HG02973 (cell line): Measurements from ENCODE around the gene NTM.

Experiments used
- ATAC-seq: cut with Tn5 transposase; IDR thresholded peaks from one replicate; pipeline ENCODE4 v1.9.1; 2021; ENCODE audit warnings: moderate library complexity; ENCODE audit not compliant: unreplicated experiment

Gene NTM

DNA sequence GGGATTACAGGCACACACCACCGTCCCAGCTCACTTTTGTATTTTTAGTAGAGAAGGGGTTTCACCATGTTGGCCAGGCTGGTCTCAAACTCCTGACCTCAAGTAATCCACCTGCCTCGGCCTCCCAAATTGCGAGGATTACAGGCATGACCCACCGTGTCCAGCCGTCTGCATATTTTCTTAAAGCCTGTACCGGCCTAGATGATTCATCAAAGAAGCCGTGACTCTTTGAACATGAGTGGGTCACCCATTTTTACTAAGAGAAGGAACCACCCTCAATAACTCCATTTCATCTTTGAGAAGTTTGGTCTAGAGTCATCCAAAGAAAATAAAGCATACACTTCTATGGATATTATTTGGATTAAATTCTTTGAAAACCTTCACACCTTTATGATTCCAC is 388.3 kb downstream of the NTM start:
- ATAC-seq: no peak

DNA sequence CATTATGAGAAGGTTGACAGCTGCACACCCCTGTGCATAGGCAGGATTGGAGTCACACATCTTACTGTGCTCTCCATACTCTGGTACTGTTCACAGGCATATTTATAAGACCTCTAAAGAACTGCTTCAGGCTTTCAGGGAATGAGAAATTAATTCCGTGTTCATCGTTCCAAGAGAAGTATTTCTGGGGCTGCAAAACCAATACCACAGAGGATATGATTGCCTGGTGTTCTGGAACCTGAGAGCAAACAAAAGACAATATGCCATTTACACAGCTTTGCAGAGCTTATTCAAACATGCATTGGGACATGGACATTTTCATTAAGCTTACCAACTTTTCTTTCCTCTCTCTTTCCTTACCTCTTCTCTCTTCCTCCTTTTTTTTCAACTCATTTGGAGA is 388.7 kb downstream of the NTM start:
- ATAC-seq: no peak

DNA sequence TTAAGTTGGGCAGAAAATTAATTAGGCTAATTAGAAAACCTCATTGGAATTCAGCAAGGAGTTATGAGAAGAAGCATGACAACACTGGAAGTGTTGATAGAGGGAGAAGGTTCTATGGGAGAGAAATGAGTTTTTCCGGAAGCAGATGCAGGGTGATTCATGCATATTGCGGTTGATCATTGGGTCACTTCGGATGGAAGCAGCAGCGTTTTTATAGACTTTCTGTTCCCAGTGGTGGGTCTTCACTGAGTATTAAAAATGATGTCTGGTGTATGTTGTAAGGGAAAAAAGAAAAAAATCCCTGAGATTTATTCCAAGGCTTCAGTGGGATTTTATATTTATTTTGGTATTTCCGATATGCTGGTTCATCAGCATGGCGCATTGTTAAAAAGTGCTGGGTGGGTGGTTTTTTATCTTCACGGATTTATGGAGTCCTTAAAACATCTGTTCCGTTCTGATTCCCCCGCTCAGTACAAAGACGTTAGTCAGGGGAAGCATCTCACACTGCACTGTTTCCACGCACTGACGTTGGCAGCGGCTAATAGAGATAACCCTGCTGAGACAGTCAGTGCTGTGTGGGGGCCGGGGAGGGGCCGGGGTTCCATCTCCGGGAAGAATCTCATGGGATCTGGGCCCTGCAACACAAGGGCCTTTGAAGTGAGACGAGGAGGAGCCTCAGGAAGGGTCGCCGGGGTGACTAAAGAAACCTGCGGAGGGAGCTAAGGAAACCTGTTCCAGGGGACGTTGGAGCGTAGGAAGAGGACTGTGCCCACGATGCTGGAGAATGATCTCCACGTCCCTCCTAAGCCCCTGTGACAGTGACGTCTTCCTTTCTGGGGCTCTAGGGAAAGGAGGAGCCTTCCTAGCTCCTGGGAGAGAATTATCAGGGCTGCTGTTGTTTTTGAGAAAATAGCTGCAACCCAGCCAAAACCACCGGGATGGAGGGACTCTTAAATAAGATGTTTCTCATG is 390.0 kb downstream of the NTM start:
- ATAC-seq: no peak

DNA sequence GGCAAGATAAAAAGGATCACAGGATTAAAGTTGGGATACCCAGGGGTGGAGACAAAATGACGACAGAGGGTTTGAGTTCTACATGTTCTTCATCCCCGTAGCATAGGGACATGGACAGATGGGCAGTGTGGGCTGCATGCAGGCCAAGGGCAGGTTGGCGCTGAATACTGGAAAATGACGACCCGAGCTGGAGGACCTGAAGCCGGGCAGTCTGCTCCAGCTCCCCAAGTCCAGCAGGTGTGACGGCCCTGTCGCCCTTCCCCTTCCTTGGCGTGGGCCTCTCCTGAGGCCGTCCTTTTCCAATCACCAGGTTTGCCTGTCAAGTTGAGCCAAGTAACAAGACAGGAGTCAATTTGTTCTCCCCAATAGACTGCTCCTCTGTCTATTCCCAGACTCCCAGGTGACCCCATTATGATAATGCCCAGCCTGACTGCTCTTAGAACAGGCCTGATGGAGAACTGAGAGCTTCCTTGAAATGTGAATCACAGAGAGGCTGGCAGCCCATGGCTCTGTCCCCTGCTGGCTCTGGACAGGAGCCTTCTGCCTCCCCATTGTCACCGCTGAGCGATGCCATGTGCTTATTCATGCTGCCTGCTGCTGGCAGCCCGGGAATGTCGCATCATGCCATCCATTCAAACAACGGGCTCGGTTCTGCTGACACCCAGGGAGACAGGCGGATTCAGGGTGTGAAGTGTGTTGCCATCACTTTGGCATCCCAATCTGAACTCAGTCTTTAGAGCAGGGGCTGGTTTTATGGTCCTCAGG is 392.1 kb downstream of the NTM start:
- ATAC-seq: no peak

DNA sequence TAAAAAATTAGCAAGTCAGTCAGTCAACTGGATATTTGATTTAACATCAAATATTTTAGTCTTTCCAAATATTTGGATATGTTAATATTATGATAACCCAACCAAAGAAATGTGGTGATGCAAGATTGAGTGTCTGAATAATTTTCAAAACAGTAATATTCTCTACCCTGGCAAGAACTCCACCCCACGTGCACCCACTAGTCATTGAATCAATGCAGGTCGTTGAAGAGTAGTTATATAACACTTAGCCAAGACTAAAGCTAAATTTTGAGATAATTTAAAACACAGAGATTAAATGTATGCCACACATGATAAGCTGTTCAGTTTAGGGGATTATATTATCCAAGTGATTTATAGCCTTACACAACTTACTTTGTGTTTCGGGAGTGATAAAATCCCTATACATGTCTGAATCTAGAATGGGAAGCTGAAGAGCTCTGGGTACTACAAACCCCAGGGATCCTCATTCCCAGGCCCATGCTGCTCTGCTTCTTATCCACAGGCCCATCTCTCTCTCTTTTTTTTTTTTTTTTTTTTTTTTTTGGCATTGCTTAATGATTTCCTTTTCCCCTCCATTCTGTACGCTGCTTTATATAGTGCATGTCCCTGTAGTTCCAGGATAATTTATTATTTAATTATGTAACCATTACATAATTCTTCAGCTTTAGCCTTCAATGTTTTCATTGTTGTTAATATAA is 392.9 kb downstream of the NTM start:
- no peak for ATAC-seq

DNA sequence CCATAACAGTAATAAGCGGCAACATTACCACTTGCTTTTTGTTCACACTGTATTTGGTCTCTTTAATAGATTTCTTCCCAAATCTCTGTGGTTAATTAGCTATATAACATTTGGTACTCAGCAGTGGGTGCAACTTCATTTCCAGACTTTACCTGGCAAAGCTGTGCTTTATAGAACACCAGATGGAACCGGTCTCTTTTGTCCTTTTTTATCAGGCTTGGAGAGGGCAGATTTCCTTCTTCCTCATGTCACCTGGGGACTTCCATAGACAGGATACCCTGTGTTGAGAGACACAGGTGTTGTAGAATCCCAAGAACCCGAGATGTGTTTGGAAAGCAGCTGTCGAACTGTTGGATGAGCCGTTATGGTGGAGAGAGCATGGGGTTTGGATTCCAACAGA is 393.7 kb downstream of the NTM start:
- no peak for ATAC-seq

DNA sequence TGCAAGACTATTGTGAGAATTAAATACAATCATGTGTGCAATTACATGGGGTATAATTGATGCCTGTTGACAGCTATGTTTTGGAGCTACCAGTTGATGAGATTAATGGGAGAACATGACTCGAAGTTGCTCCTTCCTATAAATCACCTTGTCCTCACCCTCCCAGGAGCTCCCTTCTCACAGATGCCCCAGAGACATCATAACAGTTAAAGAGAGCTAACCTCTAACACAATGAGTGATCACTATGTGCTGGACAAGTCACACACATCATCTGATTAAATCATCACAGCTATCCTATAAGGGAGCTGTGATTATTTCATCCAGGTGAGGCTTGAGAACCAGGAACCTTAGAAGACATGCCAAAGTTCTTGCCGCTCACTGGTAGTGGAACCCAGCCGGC is 394.2 kb downstream of the NTM start:
- no peak for ATAC-seq

DNA sequence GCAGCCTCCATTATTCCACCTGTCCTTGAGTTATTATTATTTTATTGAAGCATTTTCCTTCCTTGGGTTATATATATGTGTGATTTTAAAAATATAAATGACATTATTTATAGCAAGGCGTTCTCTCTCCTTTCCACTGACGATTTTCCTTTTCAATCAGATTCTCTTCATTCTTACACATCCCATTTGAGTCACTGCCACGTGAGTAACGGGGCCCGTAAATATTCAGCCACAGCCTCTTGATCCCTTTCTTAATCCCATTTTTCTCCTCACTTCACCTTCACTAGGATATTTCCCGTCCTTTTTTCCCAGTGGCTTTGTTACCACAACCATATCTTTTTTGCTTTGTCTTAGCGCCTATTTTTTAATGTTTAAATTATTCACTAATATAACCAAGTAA is 396.2 kb downstream of the NTM start:
- no peak for ATAC-seq

DNA sequence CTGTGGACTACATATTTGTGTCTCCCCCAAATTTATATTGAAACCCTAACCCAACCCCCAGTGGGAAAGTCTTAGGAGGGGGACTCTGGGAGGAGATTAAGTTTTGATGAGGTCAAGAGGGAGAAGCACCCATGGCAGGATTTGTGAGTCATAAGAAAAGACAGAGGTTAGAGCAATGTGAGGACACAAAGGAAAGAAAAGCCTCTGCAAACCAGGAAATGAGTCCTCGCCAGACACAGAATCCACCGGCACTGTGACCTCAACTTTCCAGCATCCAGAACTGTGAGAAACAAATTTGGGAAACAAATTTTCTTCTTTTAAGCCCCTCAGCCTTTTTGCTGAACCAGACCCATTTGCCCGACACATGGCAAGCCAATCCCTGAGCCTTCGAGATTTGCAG is 397.0 kb downstream of the NTM start:
- no peak for ATAC-seq

DNA sequence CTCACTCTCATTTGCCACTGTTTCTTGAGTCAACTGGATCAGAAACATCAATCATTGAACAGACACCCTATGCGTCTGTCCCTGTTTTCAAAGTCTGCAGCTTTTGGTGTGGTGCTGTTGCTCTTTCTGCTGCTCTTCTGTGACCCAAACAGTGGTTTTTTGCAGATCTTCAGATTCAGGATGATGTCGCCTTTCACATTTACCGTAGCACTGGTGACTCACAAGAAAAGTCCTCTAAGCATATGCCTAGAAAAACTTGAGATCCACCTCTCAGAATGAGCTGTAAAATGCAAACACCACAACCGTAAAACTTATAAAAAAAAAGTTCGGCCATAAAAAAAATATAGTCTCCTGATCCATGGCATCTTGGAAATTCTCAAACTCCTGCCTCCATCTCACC is 400.4 kb downstream of the NTM start:
- no peak for ATAC-seq

DNA sequence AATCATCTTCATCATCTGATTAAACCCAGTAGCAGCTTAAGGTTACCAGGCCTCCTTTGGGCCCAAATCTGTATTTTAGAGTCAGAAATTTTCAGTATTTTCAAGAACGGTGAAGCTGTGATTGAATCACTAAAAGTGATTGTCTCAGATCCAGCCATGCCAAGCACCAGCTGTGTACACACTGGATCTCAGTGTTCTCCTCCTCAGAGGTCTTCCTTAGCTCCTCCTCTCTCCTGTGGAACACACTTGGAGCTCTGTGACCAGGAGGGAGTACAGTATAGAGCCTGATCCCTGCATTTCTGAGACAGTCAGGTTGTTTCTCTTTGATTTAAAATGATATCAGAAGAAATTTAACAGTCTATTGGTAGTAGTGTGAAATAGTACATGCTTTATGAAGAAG is 401.1 kb downstream of the NTM start:
- ATAC-seq: no peak

DNA sequence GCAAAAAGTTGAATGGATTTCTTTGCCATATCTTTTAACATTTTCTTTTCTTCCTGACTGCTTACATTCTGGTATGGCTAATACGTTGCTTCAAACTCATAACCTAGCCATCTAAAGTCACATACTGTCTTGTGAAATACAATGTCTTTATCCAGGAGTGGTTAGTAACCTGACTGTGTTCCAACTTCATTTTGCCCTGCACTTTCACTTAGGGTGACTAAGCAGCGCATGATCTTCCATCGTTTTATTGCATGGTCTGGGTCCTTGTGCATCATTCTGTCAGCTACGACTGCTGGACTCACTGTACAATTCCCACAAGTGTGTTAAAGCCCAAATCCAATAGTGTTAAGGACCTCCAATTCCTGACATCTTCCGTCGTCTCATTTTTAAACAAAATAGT is 403.2 kb downstream of the NTM start:
- no peak for ATAC-seq

DNA sequence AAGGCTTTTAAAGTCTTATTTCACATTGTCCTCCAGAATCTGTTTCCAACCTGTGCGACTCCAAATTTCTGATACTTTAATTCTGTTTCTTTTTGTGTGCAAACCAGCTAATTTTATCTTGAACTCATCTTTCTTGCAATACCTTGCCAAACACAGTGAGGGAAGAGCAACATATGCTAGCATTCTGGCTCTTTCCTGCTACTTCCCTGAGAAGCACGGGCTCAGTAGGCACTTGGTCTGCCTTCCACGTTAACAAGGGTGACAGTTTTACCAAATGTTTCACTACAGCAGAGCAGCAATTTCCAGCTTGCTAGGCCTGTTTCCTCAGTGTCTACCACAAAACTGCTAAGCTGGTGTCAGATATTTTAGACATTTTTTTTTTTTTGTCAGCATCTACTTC is 405.8 kb downstream of the NTM start:
- ATAC-seq: no peak

DNA sequence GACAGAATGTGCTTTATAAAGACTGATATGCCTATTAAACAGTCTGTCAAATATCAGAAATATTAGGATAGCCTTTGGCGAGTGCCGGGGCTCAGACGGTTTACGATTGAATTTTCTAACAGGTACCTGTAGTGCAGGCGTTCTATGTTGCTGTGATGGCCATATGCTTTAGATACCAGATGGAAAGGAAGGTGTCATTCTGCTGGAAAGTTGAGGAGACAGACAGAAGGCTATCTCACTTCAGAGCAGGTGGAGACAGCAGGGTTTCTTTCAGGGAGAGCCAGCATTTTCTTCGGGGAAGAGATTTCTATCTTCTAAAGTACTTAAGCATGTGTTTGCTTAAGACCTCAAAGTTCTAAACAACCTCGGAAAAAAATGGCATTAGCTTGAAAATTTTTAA is 415.4 kb downstream of the NTM start:
- no peak for ATAC-seq

DNA sequence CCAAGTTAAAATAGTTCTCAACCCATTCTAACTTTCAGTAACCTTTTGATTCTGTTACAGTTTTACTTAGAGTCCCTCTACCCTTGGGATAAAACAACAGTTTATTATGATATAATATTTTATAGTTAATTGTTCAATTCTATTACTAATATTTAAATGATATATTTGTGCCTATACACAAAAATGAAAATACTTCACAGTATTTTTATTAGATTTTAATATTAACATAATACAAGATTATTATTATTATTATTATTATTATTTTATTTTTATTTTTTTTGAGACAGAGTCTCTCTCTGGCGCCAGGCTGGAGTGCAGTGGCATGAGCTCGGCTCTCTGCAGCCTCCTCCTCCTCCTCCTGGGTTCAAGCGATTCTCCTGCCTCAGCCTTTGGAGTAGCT is 416.7 kb downstream of the NTM start:
- no peak for ATAC-seq

DNA sequence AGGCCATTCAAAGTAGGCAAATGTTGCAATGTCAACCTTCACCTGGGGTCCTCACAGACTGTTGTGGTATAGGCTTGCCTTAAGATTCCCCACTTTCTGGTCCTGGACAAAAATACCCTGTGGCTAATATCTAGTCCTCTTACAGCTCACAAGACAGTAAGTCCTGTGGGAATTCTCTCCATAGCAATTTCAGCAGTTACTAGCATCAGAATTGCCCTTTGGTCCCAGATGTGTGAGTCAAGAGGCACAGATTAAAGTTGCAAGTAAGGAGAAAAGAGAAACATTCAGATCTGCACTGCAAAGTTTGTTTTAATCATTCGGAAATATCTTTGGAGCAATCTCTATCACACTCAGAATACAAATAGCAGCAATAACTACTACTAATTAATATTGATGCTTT is 420.2 kb downstream of the NTM start:
- ATAC-seq: no peak

DNA sequence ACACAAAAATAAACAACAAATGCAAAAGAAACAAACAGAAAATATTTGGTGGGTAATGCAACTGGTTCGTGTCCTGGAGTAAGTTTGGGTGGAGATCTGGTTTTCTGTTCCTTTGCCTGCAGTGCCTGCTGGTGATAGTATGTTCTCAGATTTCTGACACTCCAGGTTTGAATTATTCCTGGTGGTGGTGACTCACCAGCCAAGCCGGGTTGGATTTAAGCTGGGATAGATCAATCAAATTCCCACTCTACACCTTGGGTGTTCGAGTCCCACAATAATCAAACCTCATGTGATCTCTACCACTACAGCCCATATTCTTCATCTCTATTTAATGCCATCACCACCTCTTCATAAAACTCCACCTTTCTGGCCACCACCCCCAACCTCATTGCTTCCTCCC is 421.8 kb downstream of the NTM start:
- no peak for ATAC-seq

DNA sequence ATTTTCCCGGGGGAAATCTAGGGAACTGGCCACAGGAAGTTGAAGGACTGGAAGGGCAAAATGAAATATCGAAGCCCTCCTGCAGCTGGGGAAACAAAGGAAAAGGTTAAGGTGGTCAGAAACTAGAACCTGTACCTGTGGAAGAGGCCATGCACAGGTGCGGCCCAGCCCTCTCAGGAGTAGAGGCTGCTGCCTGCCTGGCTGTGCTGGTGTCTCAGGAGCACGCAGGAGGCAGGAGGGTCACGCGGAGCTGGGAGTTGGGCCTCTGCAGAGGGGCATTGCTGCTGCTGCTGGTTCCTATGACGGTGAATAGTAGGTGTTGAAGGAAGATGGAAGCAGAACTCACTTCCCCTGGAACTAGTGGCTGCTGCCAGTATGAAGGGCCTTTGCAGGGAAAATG is 425.7 kb downstream of the NTM start:
- ATAC-seq: no peak

DNA sequence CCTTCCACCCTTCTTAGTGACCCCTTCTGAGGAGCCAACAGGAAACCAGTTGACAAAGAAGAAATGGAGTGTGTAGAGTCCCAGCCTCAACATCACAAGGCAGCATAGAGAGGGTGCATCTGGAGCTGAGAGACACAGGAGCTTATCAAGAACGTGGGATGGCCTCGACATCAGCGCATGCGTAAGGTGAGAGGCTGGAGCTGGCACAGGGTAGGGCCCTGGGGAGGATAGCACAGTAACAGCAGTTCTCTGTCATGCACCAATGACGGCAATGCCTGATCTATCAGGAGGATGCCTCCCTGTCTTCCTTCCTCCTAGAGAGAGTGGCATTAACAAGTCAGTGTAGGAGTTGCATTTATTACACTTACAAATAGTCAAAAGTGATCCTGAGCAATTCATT is 426.1 kb downstream of the NTM start:
- no peak for ATAC-seq

DNA sequence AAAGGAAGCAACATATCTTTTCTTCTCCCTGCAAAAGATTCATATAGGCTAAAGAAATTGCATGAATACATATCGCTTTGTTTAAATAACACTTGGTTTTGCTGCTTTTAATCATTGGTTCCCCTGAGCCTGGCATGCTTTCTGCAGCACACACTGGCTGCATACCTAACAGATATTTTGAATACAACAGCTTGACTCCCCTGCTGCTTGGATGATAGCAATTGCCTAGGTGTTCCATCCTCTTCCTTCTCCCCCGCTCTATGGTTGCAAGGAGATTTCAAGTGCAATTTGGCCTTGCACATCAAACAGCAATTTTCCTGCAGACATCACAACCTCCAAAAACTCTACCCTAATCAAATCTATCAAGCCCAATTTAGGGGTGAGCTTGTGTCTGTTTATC is 430.0 kb downstream of the NTM start:
- no peak for ATAC-seq

DNA sequence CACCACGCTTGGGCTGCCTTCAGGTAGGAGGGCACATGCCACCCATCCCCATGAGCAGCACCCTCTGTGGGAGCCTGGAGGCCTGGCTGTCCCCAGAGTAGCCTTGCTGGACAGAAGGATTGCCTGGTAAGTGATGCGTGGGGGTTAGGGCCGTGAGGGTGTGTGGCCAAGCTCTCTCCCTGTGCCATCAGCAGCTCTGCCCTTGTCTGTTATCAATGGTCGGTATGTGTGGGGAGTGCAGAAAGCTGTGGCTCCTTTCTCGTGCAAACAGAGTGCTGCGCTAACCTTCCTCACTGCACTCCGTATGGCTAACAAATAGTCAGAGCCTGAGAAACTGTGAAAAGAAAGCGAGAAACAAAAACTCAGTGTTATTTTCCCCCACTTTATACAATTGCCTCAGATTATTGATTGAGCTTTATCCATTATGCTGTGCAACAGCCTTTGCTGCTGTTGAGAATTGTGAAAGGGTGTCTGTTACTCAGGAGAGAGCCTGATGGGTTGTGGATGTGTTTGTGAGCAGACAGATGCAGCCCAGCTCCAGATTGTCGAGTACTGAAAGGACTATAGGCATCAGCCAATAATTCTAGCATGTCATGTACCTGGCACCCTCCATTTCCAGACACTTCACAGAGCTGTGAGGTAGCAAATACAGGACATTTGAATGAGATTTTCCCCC is 432.2 kb downstream of the NTM start:
- no peak for ATAC-seq
